GM23248 (cell line): ENCODE data around the gene KCNAB1.

Source experiments
- EZH2 ChIP-seq: fragments of 200-600 bp; sonication (generic); IDR thresholded peaks from 2 replicates; pipeline ENCODE4 v1.6.1; 2018; ENCODE audit warnings: antibody characterized with exemption, mild to moderate bottlenecking; ENCODE audit not compliant: insufficient read depth, poor library complexity, severe bottlenecking
- EZH2phosphoT487 ChIP-seq: fragments of 200-600 bp; sonication (generic); IDR thresholded peaks from 2 replicates; pipeline ENCODE4 v1.6.1; 2018; ENCODE audit warnings: antibody characterized with exemption, moderate library complexity, mild to moderate bottlenecking, low read depth; ENCODE audit not compliant: insufficient read depth

DNA sequence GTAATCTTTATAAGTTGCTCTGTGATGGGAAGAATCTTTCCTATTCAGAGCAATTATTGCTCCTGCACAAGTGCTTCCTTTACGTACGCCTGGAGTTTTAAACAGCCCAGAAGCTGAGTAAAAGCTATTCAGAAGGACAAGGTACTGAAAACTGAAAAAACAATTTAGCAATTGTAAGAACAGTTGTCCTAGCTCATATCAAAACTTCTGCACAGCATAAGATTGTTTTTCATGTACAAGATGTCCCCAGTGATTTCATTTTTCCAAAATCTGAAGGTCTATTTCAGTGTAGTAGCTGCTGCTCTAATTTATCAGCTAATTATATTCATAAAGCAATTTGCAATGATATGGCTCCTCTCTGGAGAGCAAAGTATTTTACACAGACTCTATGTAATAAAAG is 23.7 kb downstream of the KCNAB1 start:
- TF ChIP-seq EZH2 (no peak), EZH2phosphoT487 (no peak)
